Measurements from ENCODE around the gene ACAP1. TPM values are rescaled to one million over a fixed set of nuclear protein-coding genes. Genes with fewer than 3 reads are reported as not detected.

ACAP1 gene
- total and polyA plus RNA-seq, 3 donors from 2014 or later = 12.6 to 140 (median 95.2) TPM

DNA sequence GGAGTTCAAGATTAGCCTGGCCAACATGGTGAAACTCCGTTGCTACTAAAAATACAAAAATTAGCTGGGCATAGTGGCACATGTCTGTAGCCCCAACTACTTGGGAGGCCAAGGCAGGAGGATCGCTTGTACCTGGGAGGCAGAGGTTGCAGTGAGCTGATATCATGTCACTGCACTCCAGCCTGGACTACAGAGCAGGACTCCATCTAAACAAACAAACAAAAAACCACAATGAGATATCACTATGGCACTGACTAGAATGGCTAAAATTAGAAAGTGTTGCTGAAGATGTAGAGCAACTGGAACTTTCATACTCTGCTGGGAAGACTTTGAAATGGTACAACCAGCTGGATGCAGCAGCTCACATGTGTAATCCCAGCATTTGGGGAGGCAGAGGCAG lies 38.0 kb downstream of the ACAP1 start:
- TF ChIP-seq, protein P1, sequence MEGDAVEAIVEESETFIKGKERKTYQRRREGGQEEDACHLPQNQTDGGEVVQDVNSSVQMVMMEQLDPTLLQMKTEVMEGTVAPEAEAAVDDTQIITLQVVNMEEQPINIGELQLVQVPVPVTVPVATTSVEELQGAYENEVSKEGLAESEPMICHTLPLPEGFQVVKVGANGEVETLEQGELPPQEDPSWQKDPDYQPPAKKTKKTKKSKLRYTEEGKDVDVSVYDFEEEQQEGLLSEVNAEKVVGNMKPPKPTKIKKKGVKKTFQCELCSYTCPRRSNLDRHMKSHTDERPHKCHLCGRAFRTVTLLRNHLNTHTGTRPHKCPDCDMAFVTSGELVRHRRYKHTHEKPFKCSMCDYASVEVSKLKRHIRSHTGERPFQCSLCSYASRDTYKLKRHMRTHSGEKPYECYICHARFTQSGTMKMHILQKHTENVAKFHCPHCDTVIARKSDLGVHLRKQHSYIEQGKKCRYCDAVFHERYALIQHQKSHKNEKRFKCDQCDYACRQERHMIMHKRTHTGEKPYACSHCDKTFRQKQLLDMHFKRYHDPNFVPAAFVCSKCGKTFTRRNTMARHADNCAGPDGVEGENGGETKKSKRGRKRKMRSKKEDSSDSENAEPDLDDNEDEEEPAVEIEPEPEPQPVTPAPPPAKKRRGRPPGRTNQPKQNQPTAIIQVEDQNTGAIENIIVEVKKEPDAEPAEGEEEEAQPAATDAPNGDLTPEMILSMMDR (IDR thresholded peaks at IDR 0.05) = no peak
- TF ChIP-seq POLR2A (IDR thresholded peaks at IDR 0.05) = no peak
- no peaks in the 10 kb centered on the region for H3K36me3 ChIP-seq (ENCODE audit: low read depth, missing control alignments)
- no peak for DNase-seq
- no peak overlapping the region for H3K27ac ChIP-seq
- no peak overlapping the region for H3K4me3 ChIP-seq
- H3K9me3 ChIP-seq = no peaks in the 10 kb centered on the region
- H3K27me3 ChIP-seq = no peaks in the 10 kb centered on the region
- H3K4me1 ChIP-seq = no peaks in the 10 kb centered on the region
- 85 to 89% methylated on average over 2 of the region's 2 CpGs for WGBS, 2 donors
- intact Hi-C loops (cut with DNase I; ENCODE audit: low total_unique reads) = no loop called here

DNA sequence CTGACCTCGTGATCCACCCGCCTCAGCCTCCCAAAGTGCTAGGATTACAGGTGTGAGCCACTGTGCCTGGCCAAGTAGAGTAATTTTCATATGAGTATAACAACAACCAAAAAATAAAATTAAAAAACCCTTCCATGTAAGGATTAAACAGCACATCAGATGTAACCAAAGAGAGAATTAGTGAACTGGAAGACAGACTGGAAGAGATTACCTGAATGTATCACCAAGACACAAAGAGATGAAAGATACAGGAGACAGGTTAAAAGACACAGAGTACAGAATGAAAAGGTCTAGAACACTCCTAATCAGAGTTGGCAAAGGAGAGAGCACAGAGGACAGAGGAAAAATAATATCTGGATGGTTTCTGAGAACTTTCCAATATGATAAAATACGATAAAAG lies 42.8 kb downstream of the ACAP1 start:
- intact Hi-C loops (cut with DNase I; ENCODE audit: low total_unique reads) = no loop called here
- Histone ChIP-seq H3K27ac (no peak overlapping the region), H3K4me3 (no peak overlapping the region), H3K9me3 (no peaks in the 10 kb centered on the region), H3K36me3 (ENCODE audit: low read depth, missing control alignments) (no peaks in the 10 kb centered on the region), H3K4me1 (peaks cover 26% of the 10 kb centered on the region), H3K27me3 (no peaks in the 10 kb centered on the region)
- no peak for TF ChIP-seq POLR2A (IDR thresholded peaks at IDR 0.05)
- TF ChIP-seq, protein P1 (IDR thresholded peaks at IDR 0.05) = no peak
- no peak for DNase-seq
- WGBS, 2 donors = 91 to 99% methylated on average over 3 of the region's 3 CpGs

DNA sequence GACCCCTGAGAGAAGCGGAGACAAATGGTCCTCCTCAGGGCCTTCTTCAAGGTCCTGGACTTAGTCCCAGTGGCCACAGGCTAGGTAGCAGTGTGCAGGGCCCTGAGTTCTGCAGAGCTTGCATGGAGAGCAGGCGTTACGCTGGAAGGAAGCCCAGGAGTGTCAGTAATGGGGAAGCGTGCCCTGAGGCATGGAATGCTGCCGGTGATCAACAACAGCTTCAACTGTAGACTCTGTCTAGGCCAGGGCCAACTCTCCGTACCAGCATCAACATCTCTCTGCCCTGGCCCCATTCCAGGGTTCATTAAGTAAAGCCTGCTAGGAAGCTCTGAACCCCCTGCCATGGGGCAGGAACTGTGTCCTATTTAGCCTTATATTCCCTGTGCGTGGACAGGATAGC lies 44.0 kb downstream of the ACAP1 start:
- Histone ChIP-seq H3K27ac (no peak overlapping the region), H3K27me3 (no peaks in the 10 kb centered on the region), H3K36me3 (ENCODE audit: low read depth, missing control alignments) (no peaks in the 10 kb centered on the region), H3K9me3 (no peaks in the 10 kb centered on the region), H3K4me1 (peaks cover 28% of the 10 kb centered on the region), H3K4me3 (peak overlapping the region; percentile 34 to 61)
- WGBS, 2 donors = 18 to 29% methylated on average over 4 to 7 of the region's 7 CpGs
- TF ChIP-seq, protein P1 (IDR thresholded peaks at IDR 0.05) = no peak
- no peak for TF ChIP-seq POLR2A (IDR thresholded peaks at IDR 0.05)
- peak; percentile 42 for DNase-seq
- intact Hi-C loops (cut with DNase I; ENCODE audit: low total_unique reads) = no loop called here

DNA sequence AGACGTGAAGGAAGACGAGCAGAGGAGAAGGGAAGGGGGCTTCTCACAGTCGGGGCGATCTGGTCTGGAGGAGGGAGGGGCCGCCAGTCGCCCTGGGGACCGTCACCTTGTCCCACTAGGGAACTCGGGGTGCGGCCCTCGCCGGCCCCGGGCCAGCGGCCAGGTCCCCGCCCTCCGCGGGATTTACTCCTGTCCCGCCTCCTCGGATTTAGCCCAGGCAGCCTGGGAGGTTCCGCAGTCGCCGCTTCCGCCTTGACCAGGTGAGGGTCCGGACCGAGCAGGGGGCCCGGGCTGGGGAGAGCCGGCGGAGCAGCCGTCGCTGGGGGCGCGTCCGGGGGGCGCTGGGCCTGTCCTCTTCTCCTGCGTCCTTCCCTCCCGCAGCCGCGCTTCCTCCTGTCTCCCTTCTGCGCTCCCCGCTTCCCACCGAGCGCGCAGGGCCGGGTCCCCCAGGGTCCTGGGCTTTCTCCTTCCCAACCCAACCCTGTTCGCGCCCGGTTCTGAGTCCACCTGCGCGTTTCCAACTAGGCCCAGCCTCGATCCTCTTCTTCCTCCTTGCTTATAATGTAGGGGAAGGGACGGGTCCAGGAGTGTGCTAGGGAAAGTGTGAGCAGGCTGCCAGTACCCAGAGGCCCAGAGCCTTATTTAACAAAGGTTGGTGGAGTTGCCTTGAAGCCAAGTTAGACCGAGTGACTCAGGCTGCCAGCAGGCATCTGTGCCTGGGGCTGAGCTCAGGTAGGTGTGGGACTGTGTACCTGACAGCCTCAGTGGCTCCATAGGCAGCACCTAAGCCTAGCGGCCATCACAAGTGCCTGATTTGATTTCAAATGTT lies 44.7 kb downstream of the ACAP1 start, which contains the start of gene TNK1:
Gene TNK1, plus strand, starts transcription at position 235 of the 829 bp plus-strand sequence. CDS start 1,838 bp downstream, outside the sequence.
- Histone ChIP-seq H3K4me1 (peaks cover 28% of the 10 kb centered on the region), H3K27me3 (no peaks in the 10 kb centered on the region), H3K4me3 (peak within 1 kb of the TSS; percentile 34 to 61), H3K36me3 (ENCODE audit: low read depth, missing control alignments) (no peaks in the 10 kb centered on the region), H3K27ac (peak within 1 kb of the TSS in 1 of 2 donors; percentile 33), H3K9me3 (no peaks in the 10 kb centered on the region)
- WGBS, 2 donors = 4 to 7% methylated on average over 19 to 52 of the region's 52 CpGs
- DNase-seq = peak; percentile 59
- intact Hi-C loops (cut with DNase I; ENCODE audit: low total_unique reads) = no loop called here
- TF ChIP-seq, protein P1 (IDR thresholded peaks at IDR 0.05) = no peak
- TF ChIP-seq POLR2A (IDR thresholded peaks at IDR 0.05) = no peak

Data from testis (tissue), 3 donors.